Parathyroid adenoma (tissue), 2 donors: Measurements from ENCODE around the gene CCL19.

ENCODE experiments used
- H2AFZ ChIP-seq: fragments of 300-600 bp; sonication (generic); one replicate; pipeline ENCODE4 v1.7.0; 2017; ENCODE audit warnings: antibody characterized with exemption, mild to moderate bottlenecking
- H3K27ac ChIP-seq: fragments of 300-600 bp; sonication (generic); one replicate; pipeline ENCODE4 v1.7.0; 2017
- H3K27me3 ChIP-seq: fragments of 300-600 bp; sonication (generic); one replicate; pipeline ENCODE4 v1.7.0; 2017; ENCODE audit warnings: low read length; ENCODE audit not compliant: control insufficient read depth, insufficient read depth
- H3K36me3 ChIP-seq: fragments of 300-600 bp; sonication (generic); one replicate; pipeline ENCODE4 v1.7.0; 2017; ENCODE audit warnings: low read length; ENCODE audit not compliant: control insufficient read depth, insufficient read depth
- H3K4me1 ChIP-seq: fragments of 300-600 bp; sonication (generic); one replicate; pipeline ENCODE4 v1.7.0; 2017; ENCODE audit warnings: control low read depth
- H3K4me2 ChIP-seq: fragments of 300-600 bp; sonication (generic); one replicate; pipeline ENCODE4 v1.7.0; 2017; ENCODE audit warnings: low read length
- H3K4me3 ChIP-seq: fragments of 300-600 bp; sonication (generic); one replicate; pipeline ENCODE4 v1.7.0; 2017; ENCODE audit warnings: low read depth, low read length
- H3K79me2 ChIP-seq: fragments of 300-600 bp; sonication (generic); one replicate; pipeline ENCODE4 v1.7.0; 2017; ENCODE audit warnings: control low read depth
- H3K9ac ChIP-seq: fragments of 300-600 bp; sonication (generic); one replicate; pipeline ENCODE4 v1.7.0; 2017; ENCODE audit warnings: mild to moderate bottlenecking
- H3K9me3 ChIP-seq: fragments of 300-600 bp; sonication (generic); one replicate; pipeline ENCODE4 v1.7.0; 2017; ENCODE audit warnings: low read length; ENCODE audit not compliant: control insufficient read depth
- CTCF ChIP-seq: fragments of 300-600 bp; sonication (generic); IDR thresholded peaks from one replicate; pipeline ENCODE4 v1.7.0; 2017; ENCODE audit warnings: antibody characterized with exemption, mild to moderate bottlenecking
- donor health status: primary hyperparathyroidism.

The CCL19 gene

GRCh38 chr9:34659592-34660253 is 31.4 kb downstream of the CCL19 start:
- H2AFZ ChIP-seq: no peak overlapping the region
- TF ChIP-seq CTCF: no peak
- no peak overlapping the region for H3K4me3 ChIP-seq
- H3K4me1 ChIP-seq: peaks cover under 1% of the 10 kb centered on the region
- no peak overlapping the region for H3K9ac ChIP-seq
- no peaks in the 10 kb centered on the region for H3K36me3 ChIP-seq
- H3K4me2 ChIP-seq: no peak overlapping the region
- H3K27ac ChIP-seq: no peak overlapping the region
- no peaks in the 10 kb centered on the region for H3K9me3 ChIP-seq
- H3K79me2 ChIP-seq: no peaks in the 10 kb centered on the region
- no peaks in the 10 kb centered on the region for H3K27me3 ChIP-seq

GRCh38 chr9:34658461-34658860 is 32.6 kb downstream of the CCL19 start:
- Histone ChIP-seq H3K4me3 (no peak overlapping the region), H3K4me1 (peaks cover 5% of the 10 kb centered on the region), H3K9ac (no peak overlapping the region), H3K79me2 (no peaks in the 10 kb centered on the region), H3K36me3 (no peaks in the 10 kb centered on the region), H3K27me3 (no peaks in the 10 kb centered on the region), H2AFZ (no peak overlapping the region), H3K4me2 (no peak overlapping the region), H3K27ac (no peak overlapping the region), H3K9me3 (no peaks in the 10 kb centered on the region)
- no peak for TF ChIP-seq CTCF

DNA sequence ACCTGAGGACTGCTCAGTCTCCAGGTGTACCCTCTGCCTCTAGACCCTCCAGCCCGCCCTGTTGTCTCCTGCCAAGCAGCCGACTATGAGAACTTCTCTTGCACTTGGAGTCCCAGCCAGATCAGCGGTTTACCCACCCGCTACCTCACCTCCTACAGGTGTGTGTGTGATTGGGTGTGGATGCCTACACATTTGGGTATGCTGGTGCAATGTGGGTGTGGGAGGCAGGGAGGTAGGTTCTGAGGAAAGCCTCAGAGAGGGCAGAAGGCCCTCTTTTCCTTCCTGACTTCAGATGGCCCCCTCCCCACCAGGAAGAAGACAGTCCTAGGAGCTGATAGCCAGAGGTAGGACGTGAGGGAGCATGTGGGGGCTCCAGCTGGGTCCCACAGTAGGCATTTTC is 34.1 kb downstream of the CCL19 start:
- H3K27ac ChIP-seq: no peak overlapping the region
- H3K9me3 ChIP-seq: no peaks in the 10 kb centered on the region
- H3K36me3 ChIP-seq: no peaks in the 10 kb centered on the region
- no peak overlapping the region for H2AFZ ChIP-seq
- H3K4me2 ChIP-seq: no peak overlapping the region
- no peaks in the 10 kb centered on the region for H3K27me3 ChIP-seq
- H3K79me2 ChIP-seq: no peaks in the 10 kb centered on the region
- TF ChIP-seq CTCF: no peak
- no peak overlapping the region for H3K9ac ChIP-seq
- no peak overlapping the region for H3K4me3 ChIP-seq
- H3K4me1 ChIP-seq: peaks cover 8% of the 10 kb centered on the region

GRCh38 chr9:34655394-34655793 is 35.7 kb downstream of the CCL19 start:
- no peaks in the 10 kb centered on the region for H3K79me2 ChIP-seq
- no peak overlapping the region for H3K9ac ChIP-seq
- no peaks in the 10 kb centered on the region for H3K36me3 ChIP-seq
- peaks cover 8% of the 10 kb centered on the region for H3K4me1 ChIP-seq
- H3K4me2 ChIP-seq: no peak overlapping the region
- no peaks in the 10 kb centered on the region for H3K27me3 ChIP-seq
- H3K4me3 ChIP-seq: no peak overlapping the region
- H3K27ac ChIP-seq: no peak overlapping the region
- no peak overlapping the region for H2AFZ ChIP-seq
- TF ChIP-seq CTCF: no peak
- no peaks in the 10 kb centered on the region for H3K9me3 ChIP-seq
